ENCODE data around the gene SULT1A1. TPM values are rescaled to one million over a fixed set of nuclear protein-coding genes. Genes with fewer than 3 reads are reported as not detected.
A peak's percentile ranks its signal among the peaks of the same experiment; 100 is the strongest.
"Not testable (repeated sequence)": the region's sequence is repeated elsewhere in the genome, so short reads cannot be mapped to it uniquely, and the experiment has no call there.

The SULT1A1 gene
- total and polyA plus RNA-seq, 3 experiments from 2014 or later = 5.9 to 7.4 (median 7.3) TPM

GRCh38 chr16:28607116-28607623 lies 2.7 kb downstream of the SULT1A1 start:
- Histone ChIP-seq H3K9me3 (ENCODE audit: low read length) (no peaks in the 10 kb centered on the region), H3K27ac (ENCODE audit: low read depth, low read length) (no peak overlapping the region), H3K4me3 (ENCODE audit: low read length) (no peak overlapping the region), H3K36me3 (ENCODE audit: insufficient read depth, low read length) (no peaks in the 10 kb centered on the region), H3K4me1 (ENCODE audit: insufficient read depth, low read length) (peaks cover 4% of the 10 kb centered on the region), H3K27me3 (ENCODE audit: insufficient read depth, low read length, poor library complexity, severe bottlenecking) (no peaks in the 10 kb centered on the region)
- Mint-ChIP-seq H3K9me3 (no peaks in the 10 kb centered on the region), H3K27ac (peak overlapping the region in 1 of 8 donors; percentile 83), H3K27me3 (no peaks in the 10 kb centered on the region), H3K4me3 (no peak overlapping the region), H3K4me1 (peaks cover 4 to 11% (median 9%) of the 10 kb centered on the region in 3 donors), H3K36me3 (peaks cover 0 to 14% (median 0%) of the 10 kb centered on the region in 3 donors)
- ChIA-PET CTCF (no interaction called here), POLR2A (no interaction called here)
- DNase-seq = no peak

DNA sequence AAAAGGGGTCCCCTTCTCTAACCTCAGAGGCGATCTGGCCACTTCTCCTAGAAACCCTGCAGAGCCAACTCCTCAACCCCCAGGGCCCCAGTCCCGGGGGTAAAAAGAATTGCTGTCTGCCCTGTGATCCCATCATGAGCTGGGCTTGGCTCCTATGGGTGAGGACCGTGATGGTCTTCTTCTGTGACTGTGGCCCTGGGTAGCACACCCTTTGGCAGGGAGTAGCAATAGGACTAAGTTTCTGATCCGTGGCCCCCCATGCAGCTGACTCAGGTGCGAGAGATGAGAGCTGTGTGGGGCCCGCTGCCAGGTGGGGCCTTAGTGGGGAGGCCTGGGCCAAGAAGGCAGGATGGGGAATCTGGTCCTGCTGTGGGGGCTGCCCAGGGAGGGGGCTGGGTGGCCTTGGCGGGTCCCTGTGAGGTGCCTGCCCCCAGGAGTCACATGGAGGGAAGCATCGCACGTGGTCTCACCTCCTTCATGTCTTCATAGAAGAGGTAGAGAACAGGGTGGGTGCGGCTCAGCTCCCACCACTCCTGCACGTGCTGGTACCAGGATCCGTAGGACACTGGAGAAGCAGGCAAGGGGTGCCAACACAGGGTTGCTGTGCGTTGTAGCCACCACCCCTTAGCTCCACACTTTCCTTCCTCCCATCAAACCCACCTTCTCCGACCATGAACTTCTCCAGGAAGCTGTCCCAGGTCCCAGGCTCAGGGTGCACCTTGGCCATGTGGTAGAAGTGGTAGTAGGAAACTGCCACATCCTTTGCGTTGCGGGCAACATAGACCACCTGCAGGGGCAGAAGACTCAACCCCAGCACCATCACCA lies 3.3 kb downstream of the SULT1A1 start:
- Mint-ChIP-seq H3K27me3 (no peaks in the 10 kb centered on the region), H3K36me3 (peaks cover 0 to 14% (median 0%) of the 10 kb centered on the region in 3 donors), H3K27ac (no peak overlapping the region), H3K4me1 (peaks cover 4 to 11% (median 9%) of the 10 kb centered on the region in 3 donors), H3K4me3 (no peak overlapping the region), H3K9me3 (no peaks in the 10 kb centered on the region)
- CTCF ChIA-PET = no interaction called here
- H3K4me1 ChIP-seq (ENCODE audit: insufficient read depth, low read length) = peaks cover 4% of the 10 kb centered on the region
- H3K4me3 ChIP-seq (ENCODE audit: low read length) = no peak overlapping the region
- H3K36me3 ChIP-seq (ENCODE audit: insufficient read depth, low read length) = no peaks in the 10 kb centered on the region
- H3K27me3 ChIP-seq (ENCODE audit: insufficient read depth, low read length, poor library complexity, severe bottlenecking) = no peaks in the 10 kb centered on the region
- no peaks in the 10 kb centered on the region for H3K9me3 ChIP-seq (ENCODE audit: low read length)
- POLR2A ChIA-PET = no interaction called here
- H3K27ac ChIP-seq (ENCODE audit: low read depth, low read length) = no peak overlapping the region
- DNase-seq = peak in 1 of 5 donors; percentile 30

DNA sequence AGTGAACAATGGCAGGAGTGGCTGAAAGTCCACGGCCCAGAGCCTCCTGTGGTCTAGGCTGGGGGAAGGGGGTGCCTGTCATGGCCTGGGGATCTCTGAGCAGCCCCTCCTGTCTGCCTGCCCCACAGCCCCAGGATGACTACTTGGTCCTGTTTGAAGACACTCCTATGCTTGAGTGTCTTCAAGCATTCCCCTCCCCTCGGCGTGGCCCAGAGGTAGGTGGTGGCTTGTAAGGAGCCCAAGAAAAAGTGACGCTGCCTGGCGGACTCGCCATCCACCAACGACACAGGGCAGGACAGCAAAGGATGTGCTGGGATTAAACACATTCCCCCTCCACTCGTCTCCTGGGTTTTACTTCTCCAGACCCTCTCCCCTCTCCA lies 5.7 kb downstream of the SULT1A1 start:
- Histone ChIP-seq H3K27ac (ENCODE audit: low read depth, low read length) (no peak overlapping the region), H3K27me3 (ENCODE audit: insufficient read depth, low read length, poor library complexity, severe bottlenecking) (no peaks in the 10 kb centered on the region), H3K4me3 (ENCODE audit: low read length) (no peak overlapping the region), H3K9me3 (ENCODE audit: low read length) (no peaks in the 10 kb centered on the region), H3K4me1 (ENCODE audit: insufficient read depth, low read length) (no peaks in the 10 kb centered on the region), H3K36me3 (ENCODE audit: insufficient read depth, low read length) (no peaks in the 10 kb centered on the region)
- Mint-ChIP-seq H3K27me3 (no peaks in the 10 kb centered on the region), H3K4me1 (no peaks in the 10 kb centered on the region), H3K27ac (peak overlapping the region in 1 of 8 donors; percentile 61), H3K4me3 (no peak overlapping the region), H3K9me3 (no peaks in the 10 kb centered on the region), H3K36me3 (peaks cover 0 to 14% (median 0%) of the 10 kb centered on the region in 3 donors)
- ChIA-PET POLR2A (no interaction called here), CTCF (no interaction called here)
- DNase-seq = peak in 1 of 5 donors; percentile 44

GRCh38 chr16:28603381-28604185 lies 6.3 kb downstream of the SULT1A1 start:
- no peaks in the 10 kb centered on the region for H3K36me3 ChIP-seq (ENCODE audit: insufficient read depth, low read length)
- H3K27me3 ChIP-seq (ENCODE audit: insufficient read depth, low read length, poor library complexity, severe bottlenecking) = no peaks in the 10 kb centered on the region
- H3K27me3 Mint-ChIP-seq = no peaks in the 10 kb centered on the region
- H3K27ac ChIP-seq (ENCODE audit: low read depth, low read length) = no peak overlapping the region
- H3K4me1 Mint-ChIP-seq = no peaks in the 10 kb centered on the region
- H3K4me3 Mint-ChIP-seq = no peak overlapping the region
- peak overlapping the region in 3 of 8 donors; percentile 24 to 61 (median 54) for H3K27ac Mint-ChIP-seq
- no peaks in the 10 kb centered on the region for H3K9me3 ChIP-seq (ENCODE audit: low read length)
- H3K36me3 Mint-ChIP-seq = peaks cover 0 to 13% (median 0%) of the 10 kb centered on the region in 3 donors
- DNase-seq = peak in 1 of 5 donors; percentile 33
- CTCF ChIA-PET = no interaction called here
- H3K4me1 ChIP-seq (ENCODE audit: insufficient read depth, low read length) = no peaks in the 10 kb centered on the region
- H3K9me3 Mint-ChIP-seq = no peaks in the 10 kb centered on the region
- POLR2A ChIA-PET = no interaction called here
- H3K4me3 ChIP-seq (ENCODE audit: low read length) = no peak overlapping the region

DNA sequence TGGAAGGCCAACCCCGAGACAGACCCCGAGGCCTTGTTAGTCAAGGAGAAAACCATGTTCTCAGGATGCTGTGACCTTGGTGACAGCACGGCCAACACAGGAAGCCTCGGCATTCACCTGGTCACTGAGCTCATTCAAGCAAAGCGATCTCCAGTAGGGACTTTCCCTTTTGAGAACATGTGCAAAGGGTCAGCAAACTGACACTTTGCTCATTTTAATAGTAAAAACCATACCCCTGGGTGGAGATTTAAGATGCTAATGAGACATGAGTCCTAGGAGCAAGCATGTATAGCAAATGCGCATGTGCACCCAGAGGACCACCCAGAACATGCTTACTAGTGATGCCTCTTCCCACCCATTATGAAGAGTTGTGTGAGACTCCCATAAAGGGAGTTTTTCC lies 7.3 kb downstream of the SULT1A1 start:
- no peaks in the 10 kb centered on the region for H3K4me1 Mint-ChIP-seq
- no peak for DNase-seq
- CTCF ChIA-PET = no interaction called here
- H3K27ac Mint-ChIP-seq = no peak overlapping the region
- H3K36me3 Mint-ChIP-seq = peaks cover 0 to 10% (median 0%) of the 10 kb centered on the region in 3 donors
- no peaks in the 10 kb centered on the region for H3K4me1 ChIP-seq (ENCODE audit: insufficient read depth, low read length)
- no peak overlapping the region for H3K27ac ChIP-seq (ENCODE audit: low read depth, low read length)
- H3K4me3 ChIP-seq (ENCODE audit: low read length) = no peak overlapping the region
- no peaks in the 10 kb centered on the region for H3K36me3 ChIP-seq (ENCODE audit: insufficient read depth, low read length)
- POLR2A ChIA-PET = no interaction called here
- H3K27me3 Mint-ChIP-seq = no peaks in the 10 kb centered on the region
- no peaks in the 10 kb centered on the region for H3K27me3 ChIP-seq (ENCODE audit: insufficient read depth, low read length, poor library complexity, severe bottlenecking)
- no peaks in the 10 kb centered on the region for H3K9me3 Mint-ChIP-seq
- H3K9me3 ChIP-seq (ENCODE audit: low read length) = no peaks in the 10 kb centered on the region
- H3K4me3 Mint-ChIP-seq = no peak overlapping the region

GRCh38 chr16:28602062-28602461 lies 7.8 kb downstream of the SULT1A1 start:
- H3K27me3 Mint-ChIP-seq; H3K36me3 Mint-ChIP-seq; H3K36me3 ChIP-seq (ENCODE audit: insufficient read depth, low read length); H3K4me1 ChIP-seq (ENCODE audit: insufficient read depth, low read length); H3K9me3 ChIP-seq (ENCODE audit: low read length); H3K27ac ChIP-seq (ENCODE audit: low read depth, low read length); H3K4me1 Mint-ChIP-seq; POLR2A ChIA-PET; H3K27me3 ChIP-seq (ENCODE audit: insufficient read depth, low read length, poor library complexity, severe bottlenecking); H3K4me3 ChIP-seq (ENCODE audit: low read length); H3K27ac Mint-ChIP-seq; DNase-seq; CTCF ChIA-PET; H3K4me3 Mint-ChIP-seq; H3K9me3 Mint-ChIP-seq: not testable (repeated sequence)

DNA sequence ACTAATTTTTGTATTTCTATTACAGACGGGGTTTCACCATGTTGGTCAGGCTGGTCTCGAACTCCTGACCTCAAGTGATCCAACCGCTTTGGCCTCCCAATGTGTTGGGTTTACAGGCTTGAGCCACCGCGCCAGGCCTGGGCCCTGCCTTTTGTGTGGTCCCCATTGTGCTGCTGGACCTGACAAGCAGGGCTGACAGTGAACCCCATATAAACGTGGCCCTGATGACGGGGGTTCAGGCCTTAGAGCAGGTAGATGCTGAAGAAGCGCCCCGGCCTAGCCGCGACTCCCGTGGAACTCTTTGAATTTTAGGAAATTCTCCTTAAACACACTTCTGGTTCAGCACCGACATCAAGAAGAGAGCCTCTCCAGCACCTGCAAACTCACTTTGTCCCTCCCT lies 8.3 kb downstream of the SULT1A1 start:
- H3K27me3 Mint-ChIP-seq; H3K9me3 ChIP-seq (ENCODE audit: low read length); POLR2A ChIA-PET; H3K36me3 Mint-ChIP-seq; H3K4me1 Mint-ChIP-seq; H3K4me1 ChIP-seq (ENCODE audit: insufficient read depth, low read length); H3K27me3 ChIP-seq (ENCODE audit: insufficient read depth, low read length, poor library complexity, severe bottlenecking); H3K4me3 Mint-ChIP-seq; CTCF ChIA-PET; H3K27ac Mint-ChIP-seq; H3K27ac ChIP-seq (ENCODE audit: low read depth, low read length); H3K9me3 Mint-ChIP-seq; H3K4me3 ChIP-seq (ENCODE audit: low read length); H3K36me3 ChIP-seq (ENCODE audit: insufficient read depth, low read length): not testable (repeated sequence)
- peak in 1 of 5 donors; percentile 25 for DNase-seq

DNA sequence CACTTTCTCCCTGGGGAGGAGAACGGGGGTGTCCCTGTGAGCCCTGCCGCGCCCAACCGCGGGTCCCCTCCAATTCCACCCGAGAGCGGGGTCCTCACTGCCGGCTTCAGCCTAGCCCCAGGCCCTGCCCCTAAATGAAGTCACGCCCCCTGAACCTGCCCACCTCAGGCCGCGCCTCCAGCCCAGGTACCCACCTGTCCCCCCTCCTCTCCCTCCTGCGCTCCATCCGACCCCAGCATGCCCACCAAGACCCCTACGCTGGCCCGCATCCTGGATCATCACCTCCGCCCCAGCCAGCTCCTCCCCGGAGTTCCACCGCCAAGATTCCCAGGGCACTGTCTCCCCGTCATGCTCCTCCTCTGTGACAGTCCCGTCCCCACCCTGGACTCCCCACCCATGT lies 8.9 kb downstream of the SULT1A1 start:
- H3K36me3 ChIP-seq (ENCODE audit: insufficient read depth, low read length); CTCF ChIA-PET; H3K4me1 Mint-ChIP-seq; H3K36me3 Mint-ChIP-seq; DNase-seq; H3K9me3 Mint-ChIP-seq; H3K27ac Mint-ChIP-seq; H3K9me3 ChIP-seq (ENCODE audit: low read length); H3K27me3 Mint-ChIP-seq; H3K4me3 Mint-ChIP-seq; H3K27me3 ChIP-seq (ENCODE audit: insufficient read depth, low read length, poor library complexity, severe bottlenecking); H3K4me1 ChIP-seq (ENCODE audit: insufficient read depth, low read length); POLR2A ChIA-PET; H3K27ac ChIP-seq (ENCODE audit: low read depth, low read length); H3K4me3 ChIP-seq (ENCODE audit: low read length): not testable (repeated sequence)

Data from CD8-positive, alpha-beta memory T cell (primary cell).